KOPT-K1 (cell line): ENCODE measurements around the gene TXNL1.
"Not testable (repeated sequence)": the region's sequence is repeated elsewhere in the genome, so short reads cannot be mapped to it uniquely, and the experiment has no call there.

ENCODE experiments used
- H3K27ac ChIP-seq: fragments of 200-600 bp; sonication (generic); 2 replicates; pipeline ENCODE4 v1.5.1; 2016; ENCODE audit warnings: antibody characterized with exemption, mild to moderate bottlenecking, low read depth, low read length; ENCODE audit not compliant: poor library complexity, severe bottlenecking
- H3K36me3 ChIP-seq: fragments of 200-600 bp; sonication (generic); 2 replicates; pipeline ENCODE4 v1.5.1; 2017; ENCODE audit warnings: antibody characterized with exemption, mild to moderate bottlenecking, low read length, moderate library complexity; ENCODE audit not compliant: insufficient read depth
- H3K9me3 ChIP-seq: fragments of 200-600 bp; sonication (generic); 2 replicates; pipeline ENCODE4 v1.5.1; 2017; ENCODE audit warnings: antibody characterized with exemption, low read length, mild to moderate bottlenecking; ENCODE audit not compliant: insufficient read depth, poor library complexity, severe bottlenecking

The TXNL1 gene

GRCh38 chr18:56632070-56633022, 6.0 kb downstream of the TXNL1 start:
- no peak overlapping the region for H3K27ac ChIP-seq
- H3K36me3 ChIP-seq, result peaks cover 60% of the 10 kb centered on the region
- no peaks in the 10 kb centered on the region for H3K9me3 ChIP-seq

GRCh38 chr18:56627991-56628390, 10.4 kb downstream of the TXNL1 start:
- peaks cover 66% of the 10 kb centered on the region for H3K36me3 ChIP-seq
- no peak overlapping the region for H3K27ac ChIP-seq
- no peaks in the 10 kb centered on the region for H3K9me3 ChIP-seq

GRCh38 chr18:56615738-56616520, 22.5 kb downstream of the TXNL1 start:
- H3K9me3 ChIP-seq, result no peaks in the 10 kb centered on the region
- peaks cover 91% of the 10 kb centered on the region for H3K36me3 ChIP-seq
- no peak overlapping the region for H3K27ac ChIP-seq

GRCh38 chr18:56606618-56607017, 31.8 kb downstream of the TXNL1 start:
- no peak overlapping the region for H3K27ac ChIP-seq
- H3K36me3 ChIP-seq, result peaks cover 90% of the 10 kb centered on the region
- H3K9me3 ChIP-seq, result no peaks in the 10 kb centered on the region

- Histone ChIP-seq H3K9me3 (no peaks in the 10 kb centered on the region), H3K27ac (no peak overlapping the region), H3K36me3 (peaks cover 25% of the 10 kb centered on the region)
Observed at GRCh38 chr18:56598422-56598821, 40.0 kb downstream of the TXNL1 start.

GRCh38 chr18:56593906-56594305, 44.5 kb downstream of the TXNL1 start:
- H3K9me3 ChIP-seq, result no peaks in the 10 kb centered on the region
- no peaks in the 10 kb centered on the region for H3K36me3 ChIP-seq
- H3K27ac ChIP-seq, result no peak overlapping the region

- H3K36me3 ChIP-seq, result no peaks in the 10 kb centered on the region
- no peak overlapping the region for H3K27ac ChIP-seq
- peaks cover 8% of the 10 kb centered on the region for H3K9me3 ChIP-seq
Observed at GRCh38 chr18:56580026-56580425, 58.4 kb downstream of the TXNL1 start.

GRCh38 chr18:56579451-56579850, 58.9 kb downstream of the TXNL1 start:
- H3K27ac ChIP-seq, result no peak overlapping the region
- peaks cover 8% of the 10 kb centered on the region for H3K9me3 ChIP-seq
- H3K36me3 ChIP-seq, result no peaks in the 10 kb centered on the region

GRCh38 chr18:56576826-56577573, 61.4 kb downstream of the TXNL1 start:
- no peak overlapping the region for H3K27ac ChIP-seq

GRCh38 chr18:56575819-56576663, 62.4 kb downstream of the TXNL1 start:
- peaks cover under 1% of the 10 kb centered on the region for H3K9me3 ChIP-seq
- H3K27ac ChIP-seq, result no peak overlapping the region
- no peaks in the 10 kb centered on the region for H3K36me3 ChIP-seq

More at GRCh38 chr18:56576826-56577573, 61.4 kb downstream of the TXNL1 start:
- Histone ChIP-seq H3K9me3 (peaks cover 8% of the 10 kb centered on the region), H3K36me3 (no peaks in the 10 kb centered on the region)

GRCh38 chr18:56574861-56575260, 63.5 kb downstream of the TXNL1 start:
- no peaks in the 10 kb centered on the region for H3K36me3 ChIP-seq
- H3K9me3 ChIP-seq, result no peaks in the 10 kb centered on the region
- no peak overlapping the region for H3K27ac ChIP-seq

GRCh38 chr18:56572267-56572666, 66.1 kb downstream of the TXNL1 start:
- not testable (repeated sequence) for H3K36me3 ChIP-seq, H3K27ac ChIP-seq, H3K9me3 ChIP-seq

GRCh38 chr18:56570978-56571377, 67.4 kb downstream of the TXNL1 start:
- H3K27ac ChIP-seq, result no peak overlapping the region
- H3K36me3 ChIP-seq, result no peaks in the 10 kb centered on the region

GRCh38 chr18:56569416-56569815, 69.0 kb downstream of the TXNL1 start:
- Histone ChIP-seq H3K27ac (no peak overlapping the region), H3K36me3 (no peaks in the 10 kb centered on the region), H3K9me3 (no peaks in the 10 kb centered on the region)

More at GRCh38 chr18:56570978-56571377, 67.4 kb downstream of the TXNL1 start:
- H3K9me3 ChIP-seq, result no peaks in the 10 kb centered on the region
